Stimulated activated CD8-positive, alpha-beta memory T cell treated with anti-CD3 and anti-CD28 coated beads, Interleukin-15, amount 100 ng/mL, for 4 hours (primary cell): ENCODE data around the gene SRRM4.

ENCODE experiments used
- DNase-seq, 2 donors: peaks; one replicate each; pipeline ENCODE4 v3.0.0-alpha.2; 2020; ENCODE audit warnings: low read depth in 2 of 2

Gene SRRM4

GRCh38 chr12:119118625-119119024 is 137.3 kb downstream of the SRRM4 start:
- no peak for DNase-seq

- no peak for DNase-seq
Observed at GRCh38 chr12:119122047-119122446, 140.7 kb downstream of the SRRM4 start.

GRCh38 chr12:119122751-119123150 is 141.4 kb downstream of the SRRM4 start:
- no peak for DNase-seq

- DNase-seq, result no peak
Observed at GRCh38 chr12:119128527-119128926, 147.2 kb downstream of the SRRM4 start.

- DNase-seq, result no peak
Observed at GRCh38 chr12:119129827-119130434, 148.6 kb downstream of the SRRM4 start.

- DNase-seq, result no peak
Observed at GRCh38 chr12:119130523-119130922, 149.2 kb downstream of the SRRM4 start.

GRCh38 chr12:119134284-119135072 is 153.1 kb downstream of the SRRM4 start:
- no peak for DNase-seq

- no peak for DNase-seq
Observed at GRCh38 chr12:119136811-119137410, 155.6 kb downstream of the SRRM4 start.

- no peak for DNase-seq
Observed at GRCh38 chr12:119139448-119139847, 158.1 kb downstream of the SRRM4 start.

GRCh38 chr12:119145367-119145766 is 164.0 kb downstream of the SRRM4 start:
- DNase-seq, result no peak

GRCh38 chr12:119147847-119148448 is 166.6 kb downstream of the SRRM4 start:
- DNase-seq, result no peak

GRCh38 chr12:119149270-119149669 is 167.9 kb downstream of the SRRM4 start:
- no peak for DNase-seq

GRCh38 chr12:119151445-119152026 is 170.2 kb downstream of the SRRM4 start:
- no peak for DNase-seq

GRCh38 chr12:119153477-119154434 is 172.4 kb downstream of the SRRM4 start:
- DNase-seq, result no peak

GRCh38 chr12:119154435-119154818 is 173.1 kb downstream of the SRRM4 start:
- no peak for DNase-seq

- no peak for DNase-seq
Observed at GRCh38 chr12:119156401-119157044, 175.2 kb downstream of the SRRM4 start.

GRCh38 chr12:119157528-119157927 is 176.2 kb downstream of the SRRM4 start:
- no peak for DNase-seq

GRCh38 chr12:119157978-119158377 is 176.6 kb downstream of the SRRM4 start:
- DNase-seq, result no peak

GRCh38 chr12:119158402-119158801 is 177.1 kb downstream of the SRRM4 start:
- no peak for DNase-seq

GRCh38 chr12:119159844-119160243 is 178.5 kb downstream of the SRRM4 start:
- DNase-seq, result no peak

- no peak for DNase-seq
Observed at GRCh38 chr12:119167902-119168301, 186.6 kb downstream of the SRRM4 start.
